ENCODE data around the gene CALHM4.

The CALHM4 gene

GRCh38 chr6:116553451-116553850, at the start of gene CALHM4:
CALHM4 (plus strand) TSS chr6:116553751; CDS start chr6:116553794, 43 bp downstream.
- H3K9me3 ChIP-seq (ENCODE audit: severe bottlenecking), result no peaks in the 10 kb centered on the region
- H3K27me3 ChIP-seq (ENCODE audit: insufficient read depth, poor library complexity, severe bottlenecking), result no peaks in the 10 kb centered on the region
- no peak within 1 kb of the TSS for H3K4me3 ChIP-seq (ENCODE audit: severe bottlenecking)
- no peak within 1 kb of the TSS for H3K27ac ChIP-seq (ENCODE audit: poor library complexity, severe bottlenecking)
- no peaks in the 10 kb centered on the region for H3K36me3 ChIP-seq (ENCODE audit: low read depth)
- TF ChIP-seq CTCF (IDR thresholded peaks at IDR 0.05; ENCODE audit: poor library complexity, severe bottlenecking), result no peak
- H3K4me1 ChIP-seq (ENCODE audit: insufficient read depth, poor library complexity, severe bottlenecking), result peaks cover 36% of the 10 kb centered on the region
- no peak for DNase-seq (ENCODE audit: low spot score)
- no peak for ATAC-seq (ENCODE audit: low read depth)

DNA sequence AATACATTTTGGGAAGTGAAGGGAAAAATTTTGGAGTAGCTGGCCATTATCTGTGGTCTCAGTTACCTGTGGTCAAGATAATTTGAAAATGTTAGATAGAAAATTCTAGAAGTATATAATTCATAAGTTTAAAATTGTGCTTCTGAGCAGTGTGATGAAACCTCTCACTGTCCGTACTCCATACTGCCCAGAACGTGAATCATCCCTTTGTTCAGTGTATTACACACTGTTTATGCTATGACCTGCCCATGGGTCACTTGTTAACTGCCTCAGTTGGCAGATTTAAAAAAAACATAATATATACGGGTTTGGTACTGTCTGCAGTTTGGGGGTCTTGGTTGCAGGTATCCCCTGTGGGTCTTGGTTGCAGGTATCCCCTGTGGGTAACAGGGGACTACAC, 46.2 kb upstream of the CALHM4 start:
- no peaks in the 10 kb centered on the region for H3K9me3 ChIP-seq (ENCODE audit: severe bottlenecking)
- H3K4me3 ChIP-seq (ENCODE audit: severe bottlenecking), result no peak overlapping the region
- no peak overlapping the region for H3K27ac ChIP-seq (ENCODE audit: poor library complexity, severe bottlenecking)
- DNase-seq (ENCODE audit: low spot score) (no peak), ATAC-seq (ENCODE audit: low read depth) (peak; percentile 77)
- no peaks in the 10 kb centered on the region for H3K36me3 ChIP-seq (ENCODE audit: low read depth)
- no peak for TF ChIP-seq CTCF (IDR thresholded peaks at IDR 0.05; ENCODE audit: poor library complexity, severe bottlenecking)
- no peaks in the 10 kb centered on the region for H3K4me1 ChIP-seq (ENCODE audit: insufficient read depth, poor library complexity, severe bottlenecking)
- no peaks in the 10 kb centered on the region for H3K27me3 ChIP-seq (ENCODE audit: insufficient read depth, poor library complexity, severe bottlenecking)

GRCh38 chr6:116508527-116508926, 45.0 kb upstream of the CALHM4 start:
- Histone ChIP-seq H3K27me3 (ENCODE audit: insufficient read depth, poor library complexity, severe bottlenecking) (no peaks in the 10 kb centered on the region), H3K36me3 (ENCODE audit: low read depth) (no peaks in the 10 kb centered on the region), H3K4me1 (ENCODE audit: insufficient read depth, poor library complexity, severe bottlenecking) (no peaks in the 10 kb centered on the region), H3K27ac (ENCODE audit: poor library complexity, severe bottlenecking) (no peak overlapping the region), H3K9me3 (ENCODE audit: severe bottlenecking) (no peaks in the 10 kb centered on the region), H3K4me3 (ENCODE audit: severe bottlenecking) (no peak overlapping the region)
- ATAC-seq (ENCODE audit: low read depth) (no peak), DNase-seq (ENCODE audit: low spot score) (no peak)
- no peak for TF ChIP-seq CTCF (IDR thresholded peaks at IDR 0.05; ENCODE audit: poor library complexity, severe bottlenecking)

GRCh38 chr6:116511424-116512110, 42.0 kb upstream of the CALHM4 start, which contains the start of gene CALHM5:
CALHM5 (plus strand) TSS chr6:116511639; CDS start chr6:116511697, 58 bp downstream.
- Histone ChIP-seq H3K4me1 (ENCODE audit: insufficient read depth, poor library complexity, severe bottlenecking) (no peaks in the 10 kb centered on the region), H3K27ac (ENCODE audit: poor library complexity, severe bottlenecking) (no peak within 1 kb of the TSS), H3K27me3 (ENCODE audit: insufficient read depth, poor library complexity, severe bottlenecking) (no peaks in the 10 kb centered on the region), H3K9me3 (ENCODE audit: severe bottlenecking) (no peaks in the 10 kb centered on the region), H3K36me3 (ENCODE audit: low read depth) (no peaks in the 10 kb centered on the region), H3K4me3 (ENCODE audit: severe bottlenecking) (no peak within 1 kb of the TSS)
- DNase-seq (ENCODE audit: low spot score) (no peak), ATAC-seq (ENCODE audit: low read depth) (peak; percentile 80)
- TF ChIP-seq CTCF (IDR thresholded peaks at IDR 0.05; ENCODE audit: poor library complexity, severe bottlenecking), result peak; percentile 55

DNA sequence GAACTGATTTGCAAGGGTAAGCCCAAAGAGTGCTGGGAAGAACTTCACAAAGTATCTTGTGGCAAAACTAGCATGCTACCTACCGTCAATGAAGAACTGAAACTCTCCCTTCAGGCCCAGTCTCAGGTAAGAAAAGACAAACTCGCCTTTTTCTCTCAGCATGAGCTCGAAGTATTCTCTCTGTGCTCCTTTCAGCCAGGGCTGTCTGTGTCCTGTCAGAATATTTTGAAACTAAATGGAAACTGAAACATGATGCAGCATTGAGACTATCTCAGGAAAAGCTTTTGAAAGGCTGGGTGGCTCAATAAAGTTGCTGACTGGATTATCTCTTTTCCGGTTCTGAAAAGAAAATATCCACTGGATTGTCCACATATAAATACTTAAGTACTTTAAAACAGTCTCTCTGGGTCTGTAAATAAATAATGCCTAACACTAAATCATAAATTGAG, 41.4 kb upstream of the CALHM4 start:
- no peak overlapping the region for H3K27ac ChIP-seq (ENCODE audit: poor library complexity, severe bottlenecking)
- no peak for ATAC-seq (ENCODE audit: low read depth)
- DNase-seq (ENCODE audit: low spot score), result no peak
- H3K9me3 ChIP-seq (ENCODE audit: severe bottlenecking), result no peaks in the 10 kb centered on the region
- no peaks in the 10 kb centered on the region for H3K4me1 ChIP-seq (ENCODE audit: insufficient read depth, poor library complexity, severe bottlenecking)
- H3K36me3 ChIP-seq (ENCODE audit: low read depth), result no peaks in the 10 kb centered on the region
- H3K4me3 ChIP-seq (ENCODE audit: severe bottlenecking), result no peak overlapping the region
- TF ChIP-seq CTCF (IDR thresholded peaks at IDR 0.05; ENCODE audit: poor library complexity, severe bottlenecking), result no peak
- H3K27me3 ChIP-seq (ENCODE audit: insufficient read depth, poor library complexity, severe bottlenecking), result no peaks in the 10 kb centered on the region

Measured in RWPE2 (cell line).